Osteoblast (primary cell): ENCODE data around the gene CFAP47. TPM values are rescaled to one million over a fixed set of nuclear protein-coding genes. Genes with fewer than 3 reads are reported as not detected.
"Not testable (repeated sequence)": the region's sequence is repeated elsewhere in the genome, so short reads cannot be mapped to it uniquely, and the experiment has no call there.

Experiments
- DNase-seq: peaks from one replicate; pipeline ENCODE4 v3.0.0; 2011; ENCODE audit warnings: low spot score, mixed read lengths; ENCODE audit not compliant: insufficient read length; ENCODE audit errors: missing footprints
- H2AFZ ChIP-seq: 2 replicates; pipeline ENCODE4 v1.6.0; 2011; ENCODE audit warnings: mild to moderate bottlenecking, low read length
- H3K27ac ChIP-seq: 2 replicates; pipeline ENCODE4 v1.5.1; 2011; ENCODE audit warnings: mild to moderate bottlenecking, low read depth, low read length, moderate library complexity
- H3K27me3 ChIP-seq: 2 replicates; pipeline ENCODE4 v1.6.0; 2012; ENCODE audit warnings: mild to moderate bottlenecking, control low read depth, inconsistent platforms, low read length, moderate library complexity; ENCODE audit not compliant: insufficient read depth
- H3K36me3 ChIP-seq: 2 replicates; pipeline ENCODE4 v1.5.1; 2011; ENCODE audit warnings: mild to moderate bottlenecking, low read length, control low read depth, moderate library complexity; ENCODE audit not compliant: insufficient read depth
- H3K4me1 ChIP-seq: 2 replicates; pipeline ENCODE4 v1.5.1; 2011; ENCODE audit warnings: mild to moderate bottlenecking, low read length, control low read depth, moderate library complexity; ENCODE audit not compliant: insufficient read depth
- H3K4me2 ChIP-seq: 2 replicates; pipeline ENCODE4 v1.6.0; 2011; ENCODE audit warnings: mild to moderate bottlenecking, low read length; ENCODE audit not compliant: insufficient read depth
- H3K4me3 ChIP-seq: fragments of 200-600 bp; sonication (generic); 3 replicates; pipeline ENCODE4 v1.5.1; 2012; ENCODE audit warnings: mild to moderate bottlenecking, low read length, inconsistent platforms; ENCODE audit not compliant: insufficient read depth
- H3K79me2 ChIP-seq: 2 replicates; pipeline ENCODE4 v1.6.0; 2012; ENCODE audit warnings: mild to moderate bottlenecking, low read length, control low read depth, inconsistent platforms; ENCODE audit not compliant: insufficient read depth
- H3K9me3 ChIP-seq: 2 replicates; pipeline ENCODE4 v1.5.1; 2011; ENCODE audit warnings: low read depth, low read length, control low read depth
- H4K20me1 ChIP-seq: 2 replicates; pipeline ENCODE4 v1.6.0; 2012; ENCODE audit warnings: mild to moderate bottlenecking, low read length, control low read depth; ENCODE audit not compliant: insufficient read depth
- total RNA-seq: library from RNA; depleted of rRNA; stranded (reverse); fragments of >200 nt; gene quantifications from 2 replicates; pipeline ENCODE4 v1.2.3, GENCODE V29; 2012
- TF ChIP-seq, protein P1 (sequence below): IDR thresholded peaks from 2 replicates; pipeline ENCODE4 v1.5.1; 2011; ENCODE audit warnings: mild to moderate bottlenecking, low read depth, low read length, moderate library complexity; ENCODE audit errors: extremely low read depth

CFAP47 gene
- total RNA-seq, 1 donor: not detected

- Histone ChIP-seq H3K27me3 (no peaks in the 10 kb centered on the region), H3K4me1 (no peaks in the 10 kb centered on the region), H3K4me3 (no peak overlapping the region), H2AFZ (no peak overlapping the region), H3K27ac (no peak overlapping the region), H3K4me2 (no peak overlapping the region), H3K36me3 (no peaks in the 10 kb centered on the region), H3K79me2 (no peaks in the 10 kb centered on the region), H4K20me1 (no peaks in the 10 kb centered on the region), H3K9me3 (peaks cover 2% of the 10 kb centered on the region)
- no peak for DNase-seq
- TF ChIP-seq, protein P1, sequence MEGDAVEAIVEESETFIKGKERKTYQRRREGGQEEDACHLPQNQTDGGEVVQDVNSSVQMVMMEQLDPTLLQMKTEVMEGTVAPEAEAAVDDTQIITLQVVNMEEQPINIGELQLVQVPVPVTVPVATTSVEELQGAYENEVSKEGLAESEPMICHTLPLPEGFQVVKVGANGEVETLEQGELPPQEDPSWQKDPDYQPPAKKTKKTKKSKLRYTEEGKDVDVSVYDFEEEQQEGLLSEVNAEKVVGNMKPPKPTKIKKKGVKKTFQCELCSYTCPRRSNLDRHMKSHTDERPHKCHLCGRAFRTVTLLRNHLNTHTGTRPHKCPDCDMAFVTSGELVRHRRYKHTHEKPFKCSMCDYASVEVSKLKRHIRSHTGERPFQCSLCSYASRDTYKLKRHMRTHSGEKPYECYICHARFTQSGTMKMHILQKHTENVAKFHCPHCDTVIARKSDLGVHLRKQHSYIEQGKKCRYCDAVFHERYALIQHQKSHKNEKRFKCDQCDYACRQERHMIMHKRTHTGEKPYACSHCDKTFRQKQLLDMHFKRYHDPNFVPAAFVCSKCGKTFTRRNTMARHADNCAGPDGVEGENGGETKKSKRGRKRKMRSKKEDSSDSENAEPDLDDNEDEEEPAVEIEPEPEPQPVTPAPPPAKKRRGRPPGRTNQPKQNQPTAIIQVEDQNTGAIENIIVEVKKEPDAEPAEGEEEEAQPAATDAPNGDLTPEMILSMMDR: no peak
Observed at GRCh38 chrX:36087366-36087765, 167.8 kb downstream of the CFAP47 start.

GRCh38 chrX:36088939-36089338 is 169.4 kb downstream of the CFAP47 start:
- DNase-seq, H3K79me2 ChIP-seq, H4K20me1 ChIP-seq, H3K9me3 ChIP-seq, H3K36me3 ChIP-seq, H3K27ac ChIP-seq, H3K4me1 ChIP-seq, H3K27me3 ChIP-seq, H2AFZ ChIP-seq, H3K4me3 ChIP-seq, H3K4me2 ChIP-seq: not testable (repeated sequence)

DNA sequence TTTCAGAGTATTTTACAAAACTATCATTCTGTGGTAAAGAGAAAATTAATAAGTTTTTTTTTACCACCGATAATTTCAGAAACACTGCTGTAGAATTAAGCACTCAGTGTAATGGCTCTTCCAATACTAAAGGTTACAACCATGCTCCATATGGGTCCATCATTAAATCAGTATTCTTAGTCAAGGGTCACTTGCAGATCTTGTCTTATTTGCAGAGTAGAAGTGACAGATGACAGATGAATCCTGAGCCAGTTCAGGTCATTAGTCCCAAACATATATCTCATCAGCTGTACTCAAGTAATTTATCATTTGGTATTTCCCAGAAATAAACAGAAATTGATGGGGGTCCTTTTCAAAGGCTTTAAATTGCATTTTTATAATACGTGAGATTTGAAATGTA is 182.9 kb downstream of the CFAP47 start:
- no peaks in the 10 kb centered on the region for H3K27me3 ChIP-seq
- H3K79me2 ChIP-seq: no peaks in the 10 kb centered on the region
- no peaks in the 10 kb centered on the region for H3K36me3 ChIP-seq
- H3K27ac ChIP-seq: no peak overlapping the region
- no peaks in the 10 kb centered on the region for H3K4me1 ChIP-seq
- H2AFZ ChIP-seq: no peak overlapping the region
- DNase-seq: no peak
- H3K4me2 ChIP-seq: no peak overlapping the region
- no peaks in the 10 kb centered on the region for H4K20me1 ChIP-seq
- TF ChIP-seq, protein P1: no peak
- no peaks in the 10 kb centered on the region for H3K9me3 ChIP-seq
- H3K4me3 ChIP-seq: no peak overlapping the region

- Histone ChIP-seq H3K27ac (no peak overlapping the region), H3K36me3 (no peaks in the 10 kb centered on the region), H3K4me3 (no peak overlapping the region), H4K20me1 (no peaks in the 10 kb centered on the region), H3K4me1 (no peaks in the 10 kb centered on the region), H2AFZ (no peak overlapping the region), H3K79me2 (no peaks in the 10 kb centered on the region), H3K9me3 (no peaks in the 10 kb centered on the region), H3K27me3 (no peaks in the 10 kb centered on the region), H3K4me2 (no peak overlapping the region)
- DNase-seq: no peak
- TF ChIP-seq, protein P1: no peak
Observed at GRCh38 chrX:36116222-36116621, 196.7 kb downstream of the CFAP47 start.

DNA sequence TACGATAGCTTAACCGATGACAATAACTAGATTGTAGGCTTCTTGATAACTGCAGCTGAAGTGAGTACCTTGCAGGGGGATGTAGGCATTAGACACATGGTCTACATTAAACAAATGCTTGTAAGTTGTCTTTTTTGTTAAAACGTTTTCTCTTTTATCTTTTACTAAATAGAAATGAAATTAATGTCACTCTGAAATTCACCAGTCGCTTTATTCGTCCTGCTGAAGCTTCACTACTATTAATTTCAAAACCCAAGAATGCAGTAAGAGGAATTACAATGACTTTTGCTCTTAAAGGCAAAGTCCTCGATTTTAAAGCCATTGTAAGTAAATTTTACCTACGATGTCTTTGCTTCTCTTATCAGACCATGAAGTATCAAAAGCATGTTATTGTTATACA is 239.7 kb downstream of the CFAP47 start:
- Histone ChIP-seq H3K36me3 (no peaks in the 10 kb centered on the region), H3K27me3 (no peaks in the 10 kb centered on the region), H2AFZ (no peak overlapping the region), H3K79me2 (no peaks in the 10 kb centered on the region), H3K9me3 (no peaks in the 10 kb centered on the region), H3K4me2 (no peak overlapping the region), H4K20me1 (no peaks in the 10 kb centered on the region), H3K27ac (no peak overlapping the region), H3K4me3 (no peak overlapping the region), H3K4me1 (no peaks in the 10 kb centered on the region)
- DNase-seq: no peak
- TF ChIP-seq, protein P1: no peak
